ENCODE results near the gene CUTC.

CUTC gene

DNA sequence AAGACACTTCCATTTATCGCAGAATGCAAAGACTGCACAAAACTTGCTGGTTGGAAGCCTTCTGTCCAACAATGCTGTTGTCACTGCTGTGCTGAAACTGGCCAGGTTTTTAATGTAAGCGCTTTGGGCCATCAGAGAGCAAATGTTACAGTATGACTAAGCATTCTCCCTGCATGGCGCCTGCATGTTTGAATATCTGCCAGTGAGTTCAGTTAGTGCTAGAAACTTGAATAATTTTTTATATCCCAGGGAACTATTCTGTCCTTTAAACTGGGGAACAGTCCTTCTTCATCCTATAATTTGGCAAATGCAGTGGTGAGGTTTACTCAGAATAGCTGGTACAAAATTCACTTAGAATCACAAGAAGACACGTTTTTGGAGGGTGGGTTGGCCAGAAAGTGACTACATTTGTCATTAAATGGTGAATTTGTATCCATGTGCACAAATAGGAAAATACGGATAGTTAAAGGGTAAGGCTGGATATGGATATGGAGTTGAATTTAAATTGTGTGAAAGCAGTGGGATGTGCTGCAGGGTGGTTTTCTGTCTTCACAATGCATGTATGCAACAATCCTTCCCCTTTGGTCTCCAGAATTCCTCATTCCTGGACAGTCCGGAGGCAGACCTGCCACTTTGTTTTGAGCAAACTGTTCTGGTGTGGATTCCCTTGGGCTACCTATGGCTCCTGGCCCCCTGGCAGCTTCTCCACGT is 52.1 kb downstream of the CUTC start:
- Histone ChIP-seq H4K20me1 (ENCODE audit: insufficient read depth, low read length) (no peaks in the 10 kb centered on the region), H3K4me2 (ENCODE audit: low read depth, low read length) (no peak overlapping the region), H3K9me3 (replicated peaks; ENCODE audit: insufficient read depth, low read length) (no peaks in the 10 kb centered on the region), H3K4me3 (ENCODE audit: low read length) (no peak overlapping the region), H3K27me3 (replicated peaks; ENCODE audit: insufficient read depth, low read length) (no peaks in the 10 kb centered on the region), H3K36me3 (replicated peaks; ENCODE audit: insufficient read depth, low read length) (no peaks in the 10 kb centered on the region), H3K79me2 (ENCODE audit: low read length) (no peaks in the 10 kb centered on the region), H3F3A (ENCODE audit: insufficient read depth, low read length) (no peaks in the 10 kb centered on the region), H3K9ac (ENCODE audit: low read length) (no peak overlapping the region), H3K27ac (ENCODE audit: low read length) (no peak overlapping the region), H2AFZ (ENCODE audit: low read length) (no peak overlapping the region), H3K9me2 (replicated peaks; ENCODE audit: insufficient read depth, low read length) (no peaks in the 10 kb centered on the region), H3K4me1 (ENCODE audit: low read length) (no peaks in the 10 kb centered on the region)
- TF ChIP-seq, protein P1, sequence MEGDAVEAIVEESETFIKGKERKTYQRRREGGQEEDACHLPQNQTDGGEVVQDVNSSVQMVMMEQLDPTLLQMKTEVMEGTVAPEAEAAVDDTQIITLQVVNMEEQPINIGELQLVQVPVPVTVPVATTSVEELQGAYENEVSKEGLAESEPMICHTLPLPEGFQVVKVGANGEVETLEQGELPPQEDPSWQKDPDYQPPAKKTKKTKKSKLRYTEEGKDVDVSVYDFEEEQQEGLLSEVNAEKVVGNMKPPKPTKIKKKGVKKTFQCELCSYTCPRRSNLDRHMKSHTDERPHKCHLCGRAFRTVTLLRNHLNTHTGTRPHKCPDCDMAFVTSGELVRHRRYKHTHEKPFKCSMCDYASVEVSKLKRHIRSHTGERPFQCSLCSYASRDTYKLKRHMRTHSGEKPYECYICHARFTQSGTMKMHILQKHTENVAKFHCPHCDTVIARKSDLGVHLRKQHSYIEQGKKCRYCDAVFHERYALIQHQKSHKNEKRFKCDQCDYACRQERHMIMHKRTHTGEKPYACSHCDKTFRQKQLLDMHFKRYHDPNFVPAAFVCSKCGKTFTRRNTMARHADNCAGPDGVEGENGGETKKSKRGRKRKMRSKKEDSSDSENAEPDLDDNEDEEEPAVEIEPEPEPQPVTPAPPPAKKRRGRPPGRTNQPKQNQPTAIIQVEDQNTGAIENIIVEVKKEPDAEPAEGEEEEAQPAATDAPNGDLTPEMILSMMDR (IDR thresholded peaks at IDR 0.05; ENCODE audit: low read length) = no peak
- TF ChIP-seq EZH2 (optimal IDR thresholded peaks at IDR 0.05; ENCODE audit: low read depth, low read length) (no peak), EZH2phosphoT487 (IDR thresholded peaks at IDR 0.05; ENCODE audit: low read length) (no peak)
- DNase-seq = no peak

DNA sequence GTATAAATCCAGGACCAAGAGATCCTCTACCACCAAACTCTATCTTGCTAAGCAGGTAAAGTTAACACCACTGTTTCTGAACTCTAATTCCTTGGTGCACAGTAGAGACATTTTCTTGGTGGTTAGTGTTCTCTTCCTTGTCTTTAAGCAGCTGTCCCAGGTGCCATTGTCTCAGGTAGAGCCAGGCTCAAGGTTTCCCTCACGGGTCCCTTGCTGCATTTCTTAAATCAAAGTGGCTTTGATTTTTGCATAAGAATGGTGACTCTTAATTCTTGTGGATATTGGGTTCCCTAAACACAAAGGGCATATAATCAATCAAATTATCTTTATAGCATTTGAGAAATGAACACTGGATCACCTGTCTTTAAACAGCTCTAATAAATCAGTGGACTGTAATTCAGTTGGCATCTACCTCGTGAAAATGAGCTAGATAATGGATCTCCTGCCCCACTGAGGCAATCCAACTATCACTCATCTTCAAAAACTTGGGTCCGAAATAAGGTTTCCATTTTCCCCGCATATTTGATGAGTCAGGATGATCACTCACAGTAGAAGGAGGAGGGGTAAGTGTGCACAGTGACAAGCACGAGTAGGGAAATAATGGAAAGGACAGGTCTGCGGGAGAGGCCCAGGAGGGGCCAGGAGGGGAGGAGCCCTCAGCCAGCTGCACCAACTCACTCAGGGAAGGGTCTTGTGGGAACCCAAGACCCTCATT is 52.9 kb downstream of the CUTC start:
- TF ChIP-seq EZH2phosphoT487 (IDR thresholded peaks at IDR 0.05; ENCODE audit: low read length) (no peak), EZH2 (optimal IDR thresholded peaks at IDR 0.05; ENCODE audit: low read depth, low read length) (no peak)
- TF ChIP-seq, protein P1 (IDR thresholded peaks at IDR 0.05; ENCODE audit: low read length) = no peak
- no peaks in the 10 kb centered on the region for H3K36me3 ChIP-seq (replicated peaks; ENCODE audit: insufficient read depth, low read length)
- no peaks in the 10 kb centered on the region for H4K20me1 ChIP-seq (ENCODE audit: insufficient read depth, low read length)
- DNase-seq = no peak
- H2AFZ ChIP-seq (ENCODE audit: low read length) = no peak overlapping the region
- no peaks in the 10 kb centered on the region for H3F3A ChIP-seq (ENCODE audit: insufficient read depth, low read length)
- no peak overlapping the region for H3K4me2 ChIP-seq (ENCODE audit: low read depth, low read length)
- H3K27ac ChIP-seq (ENCODE audit: low read length) = no peak overlapping the region
- no peaks in the 10 kb centered on the region for H3K79me2 ChIP-seq (ENCODE audit: low read length)
- H3K27me3 ChIP-seq (replicated peaks; ENCODE audit: insufficient read depth, low read length) = no peaks in the 10 kb centered on the region
- H3K9me2 ChIP-seq (replicated peaks; ENCODE audit: insufficient read depth, low read length) = no peaks in the 10 kb centered on the region
- no peak overlapping the region for H3K4me3 ChIP-seq (ENCODE audit: low read length)
- no peaks in the 10 kb centered on the region for H3K9me3 ChIP-seq (replicated peaks; ENCODE audit: insufficient read depth, low read length)
- no peaks in the 10 kb centered on the region for H3K4me1 ChIP-seq (ENCODE audit: low read length)
- no peak overlapping the region for H3K9ac ChIP-seq (ENCODE audit: low read length)

DNA sequence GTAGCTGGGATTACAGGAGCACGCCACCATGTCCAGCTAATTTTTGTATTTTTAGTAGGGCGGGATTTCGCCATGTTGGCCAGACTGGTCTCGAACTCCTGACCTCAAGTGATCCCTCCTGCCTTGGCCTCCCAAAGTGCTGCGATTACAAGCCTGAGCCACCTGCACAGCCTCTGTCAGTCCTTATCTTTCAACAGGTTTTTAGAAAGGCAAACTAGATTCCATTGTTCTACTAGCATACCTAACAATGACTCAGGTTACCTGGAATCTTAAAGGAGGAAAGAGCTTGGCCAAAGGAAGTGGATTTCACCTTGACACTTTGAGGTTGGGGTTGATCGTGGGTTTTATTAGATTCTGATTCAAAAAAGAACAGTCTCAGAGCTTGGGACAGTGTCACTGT is 53.6 kb downstream of the CUTC start:
- H3K4me2 ChIP-seq (ENCODE audit: low read depth, low read length) = no peak overlapping the region
- no peaks in the 10 kb centered on the region for H3K79me2 ChIP-seq (ENCODE audit: low read length)
- H3K27me3 ChIP-seq (replicated peaks; ENCODE audit: insufficient read depth, low read length) = no peaks in the 10 kb centered on the region
- H3K27ac ChIP-seq (ENCODE audit: low read length) = no peak overlapping the region
- no peak overlapping the region for H2AFZ ChIP-seq (ENCODE audit: low read length)
- no peaks in the 10 kb centered on the region for H3K9me2 ChIP-seq (replicated peaks; ENCODE audit: insufficient read depth, low read length)
- H3F3A ChIP-seq (ENCODE audit: insufficient read depth, low read length) = no peaks in the 10 kb centered on the region
- H3K9me3 ChIP-seq (replicated peaks; ENCODE audit: insufficient read depth, low read length) = no peaks in the 10 kb centered on the region
- no peaks in the 10 kb centered on the region for H3K4me1 ChIP-seq (ENCODE audit: low read length)
- H3K4me3 ChIP-seq (ENCODE audit: low read length) = no peak overlapping the region
- no peaks in the 10 kb centered on the region for H3K36me3 ChIP-seq (replicated peaks; ENCODE audit: insufficient read depth, low read length)
- no peaks in the 10 kb centered on the region for H4K20me1 ChIP-seq (ENCODE audit: insufficient read depth, low read length)
- no peak overlapping the region for H3K9ac ChIP-seq (ENCODE audit: low read length)
- TF ChIP-seq, protein P1 (IDR thresholded peaks at IDR 0.05; ENCODE audit: low read length) = no peak
- TF ChIP-seq EZH2 (optimal IDR thresholded peaks at IDR 0.05; ENCODE audit: low read depth, low read length) (no peak), EZH2phosphoT487 (IDR thresholded peaks at IDR 0.05; ENCODE audit: low read length) (no peak)
- DNase-seq = no peak

Data from MM.1S (cell line).